HepG2 (cell line): ENCODE measurements around the gene PLXDC2. TPM values are rescaled to one million over a fixed set of nuclear protein-coding genes. Genes with fewer than 3 reads are reported as not detected.

ENCODE experiments used
- ATAC-seq: fragments of 200-7000 bp; cut with Tn5 transposase; 3 replicates; pipeline ENCODE4 v1.9.1; 2020; ENCODE audit warnings: mild to moderate bottlenecking, moderate library complexity
- BruUV-seq: library from RNA; stranded (reverse); fragments of 400-500 nt; replicated peaks from 2 replicates; lab custom pipeline; 2021; lab: Mats Ljungman, UMichigan
- CTCF ChIA-PET: fragments of 300-600 bp; formaldehyde crosslinking; extraction: SDS; loops from one replicate; lab custom pipeline; 2021; ENCODE audit warnings: low total read pairs, inconsistent platforms, low intra/inter-chr PET ratio; lab: Yijun Ruan, JAX
- POLR2A ChIA-PET: fragments of 350-600 bp; sonication (Branson Sonifier 250); formaldehyde crosslinking; loops from one replicate; lab custom pipeline; 2020; ENCODE audit warnings: antibody characterized with exemption, inconsistent platforms; lab: Yijun Ruan, JAX
- DNase-seq: peaks from one replicate; pipeline ENCODE4 v3.0.0-alpha.2; 2015; ENCODE audit warnings: low spot score
- FAIRE-seq: peaks from 3 replicates; lab custom pipeline; 2011; peaks lifted over from hg19 to GRCh38; lab: Jason Lieb, UNC
- H2AFZ ChIP-seq: one replicate; pipeline ENCODE4 v1.6.1; 2011; ENCODE audit warnings: low read length, inconsistent platforms
- H3K27ac ChIP-seq: fragments of 300-600 bp; 3 replicates; pipeline ENCODE4 v1.8.0; 2011; ENCODE audit warnings: mixed run types, mild to moderate bottlenecking, mixed read lengths, low read length, inconsistent platforms; ENCODE audit not compliant: insufficient read depth; ENCODE audit errors: extremely low read length
- H3K27me3 ChIP-seq, 2 experiments: fragments of 200-600 bp in 1 of 2; 2 replicates in 1 of 2; 3 replicates in 1 of 2; pipeline versions ENCODE4 v1.6.0 to v1.8.0; 2011; ENCODE audit warnings: low read length in 2 of 2, mild to moderate bottlenecking in 2 of 2, moderate library complexity in 2 of 2, inconsistent platforms in 1 of 2; ENCODE audit not compliant: insufficient read depth in 2 of 2, control insufficient read depth in 1 of 2
- H3K36me3 ChIP-seq, 2 experiments: fragments of 200-600 bp in 1 of 2; replicated peaks in 1 of 2; 2 replicates in 1 of 2; 3 replicates in 1 of 2; pipeline versions ENCODE4 v1.5.1 to v1.8.0; 2011; ENCODE audit warnings: low read length in 2 of 2, inconsistent platforms in 1 of 2; ENCODE audit not compliant: insufficient read depth in 2 of 2, control insufficient read depth in 1 of 2
- H3K4me1 ChIP-seq: 2 replicates; pipeline ENCODE4 v1.5.1; 2012; ENCODE audit warnings: low read length, inconsistent platforms; ENCODE audit not compliant: insufficient read depth
- H3K4me2 ChIP-seq: 2 replicates; pipeline ENCODE4 v1.6.0; 2011; ENCODE audit warnings: low read depth, low read length, inconsistent platforms
- H3K4me3 ChIP-seq, 3 experiments: fragments of 200-600 bp in 1 of 3; sonication (generic), shearing (Covaris generic) in 1 of 3; replicated peaks in 1 of 3; 2 replicates each; pipeline ENCODE4 v1.5.1; 2011 to 2016; ENCODE audit warnings: low read length in 3 of 3, inconsistent platforms in 2 of 3, low read depth in 2 of 3, mild to moderate bottlenecking in 2 of 3, control low read depth in 1 of 3, mixed read lengths in 1 of 3; ENCODE audit not compliant: insufficient read depth in 1 of 3
- H3K79me2 ChIP-seq: one replicate; pipeline ENCODE4 v1.6.1; 2011; ENCODE audit warnings: low read length, inconsistent platforms; ENCODE audit not compliant: insufficient read depth
- H3K9ac ChIP-seq: 2 replicates; pipeline ENCODE4 v1.6.0; 2011; ENCODE audit warnings: mild to moderate bottlenecking, low read depth, low read length, inconsistent platforms; ENCODE audit not compliant: insufficient read depth
- H3K9me3 ChIP-seq: 2 replicates; pipeline ENCODE4 v1.5.1; 2012; ENCODE audit warnings: mild to moderate bottlenecking, low read length
- H4K20me1 ChIP-seq: 2 replicates; pipeline ENCODE4 v1.6.0; 2011; ENCODE audit warnings: inconsistent platforms, mild to moderate bottlenecking, low read length, moderate library complexity; ENCODE audit not compliant: insufficient read depth
- FOXJ3 ChIP-seq: sonication (generic); formaldehyde crosslinking; IDR thresholded peaks from 2 replicates; pipeline ENCODE4 v1.4.0; 2020; ENCODE audit warnings: missing genetic modification reagents, mild to moderate bottlenecking, borderline replicate concordance
- GFI1 ChIP-seq: sonication (generic); formaldehyde crosslinking; IDR thresholded peaks from 2 replicates; pipeline ENCODE4 v1.5.0; 2020; ENCODE audit warnings: missing genetic modification reagents, mild to moderate bottlenecking, borderline replicate concordance
- NFE2L2 ChIP-seq: fragments of 150-350 bp; IDR thresholded peaks from 2 replicates; pipeline ENCODE4 v1.6.1; 2014; ENCODE audit warnings: low read length
- RBFOX2 ChIP-seq: fragments of 200-400 bp; formaldehyde crosslinking; IDR thresholded peaks from 2 replicates; pipeline ENCODE4 v1.6.1; 2017; ENCODE audit warnings: low read depth, mild to moderate bottlenecking, low read length
- SP2 ChIP-seq: sonication (generic); formaldehyde crosslinking; IDR thresholded peaks from 2 replicates; pipeline ENCODE4 v1.5.1; 2020; ENCODE audit warnings: mild to moderate bottlenecking, missing genetic modification reagents
- ZNF101 ChIP-seq: sonication (generic); formaldehyde crosslinking; IDR thresholded peaks from 2 replicates; pipeline ENCODE4 v1.4.0; 2020; ENCODE audit warnings: mild to moderate bottlenecking, low read depth, missing genetic modification reagents, borderline replicate concordance
- ZNF235 ChIP-seq: sonication (generic); formaldehyde crosslinking; IDR thresholded peaks from 2 replicates; pipeline ENCODE4 v1.8.1; 2023; ENCODE audit warnings: mild to moderate bottlenecking, missing genetic modification reagents, borderline replicate concordance
- ZNF547 ChIP-seq: sonication (generic); formaldehyde crosslinking; IDR thresholded peaks from 2 replicates; pipeline ENCODE4 v1.5.1; 2020; ENCODE audit warnings: mild to moderate bottlenecking, missing genetic modification reagents
- ZNF598 ChIP-seq: sonication (generic); formaldehyde crosslinking; IDR thresholded peaks from 2 replicates; pipeline ENCODE4 v1.5.1; 2020; ENCODE audit warnings: mild to moderate bottlenecking, missing genetic modification reagents, borderline replicate concordance
- ZNF615 ChIP-seq: sonication (generic); formaldehyde crosslinking; IDR thresholded peaks from 2 replicates; pipeline ENCODE4 v1.5.0; 2020; ENCODE audit warnings: mild to moderate bottlenecking, missing genetic modification reagents, borderline replicate concordance
- ZNF616 ChIP-seq: sonication (generic); formaldehyde crosslinking; IDR thresholded peaks from 2 replicates; pipeline ENCODE4 v1.5.0; 2020; ENCODE audit warnings: low read depth, mild to moderate bottlenecking, missing genetic modification reagents
- ZSCAN29 ChIP-seq: sonication (generic); formaldehyde crosslinking; conservative IDR thresholded peaks from 2 replicates; pipeline ENCODE4 v1.4.0; 2020; ENCODE audit warnings: mild to moderate bottlenecking, missing genetic modification reagents
- WGBS: methylation state at CpG from one replicate; pipeline ENCODE4 v1.1.6; 2017; ENCODE audit warnings: low lambda C conversion rate; 5-methylcytosine and 5-hydroxymethylcytosine counted together
- in situ Hi-C: cut with HindIII; loops from 2 replicates; pipeline ENCODE4 v1.10.0; 2017; ENCODE audit warnings: low pct_unique_long_range_greater_than_20kb; ENCODE audit not compliant: extremely low pct_ligation_motif_present
- intact Hi-C: fragments of 100-400 bp; cut with micrococcal nuclease; formaldehyde crosslinking; loops from one replicate; pipeline ENCODE4 v1.10.0; 2022; ENCODE audit not compliant: unreplicated experiment
- polyA plus RNA-seq, 8 experiments: library from polyadenylated mRNA; depleted of rRNA in 3 of 8; stranded (reverse) in 7 of 8; unstranded in 1 of 8; fragments of >200 nt; fragmentation: Illumina TruSeq in 4 of 8; extraction: Trizol in 4 of 8; gene quantifications; 2 replicates each; pipeline versions ENCODE4 v1.2.1 to v1.2.3, GENCODE V29; 2011 to 2016; ENCODE audit warnings: low read depth in 4 of 8, missing spikeins in 1 of 8, mixed read lengths in 1 of 8; ENCODE audit not compliant: insufficient read depth in 1 of 8
- total RNA-seq, 5 experiments: library from RNA; depleted of rRNA; stranded (reverse); fragments of >200 nt; fragmentation: Illumina TruSeq; extraction: Trizol; gene quantifications; 2 replicates each; pipeline ENCODE4 v1.2.3, GENCODE V29; 2016; ENCODE audit warnings: low read depth in 1 of 5
- TF ChIP-seq, protein P1 (sequence below): sonication (generic); formaldehyde crosslinking; IDR thresholded peaks from 2 replicates; pipeline ENCODE4 v1.5.0; 2020; ENCODE audit warnings: mild to moderate bottlenecking, missing genetic modification reagents
- TF ChIP-seq, protein P2 (sequence below): sonication (generic); formaldehyde crosslinking; IDR thresholded peaks from 2 replicates; pipeline ENCODE4 v1.4.0; 2020; ENCODE audit warnings: missing genetic modification reagents
- TF ChIP-seq, protein P3 (sequence below): IDR thresholded peaks from 2 replicates; pipeline ENCODE4 v1.6.1; 2016; ENCODE audit warnings: mild to moderate bottlenecking, missing biosample characterization, missing genetic modification reagents

Gene PLXDC2
- total and polyA plus RNA-seq, 2 of the 13 experiments (the other 11 are each of a cell fraction or from before 2014, with no cell fraction given), result 2.1 to 2.4 TPM

DNA sequence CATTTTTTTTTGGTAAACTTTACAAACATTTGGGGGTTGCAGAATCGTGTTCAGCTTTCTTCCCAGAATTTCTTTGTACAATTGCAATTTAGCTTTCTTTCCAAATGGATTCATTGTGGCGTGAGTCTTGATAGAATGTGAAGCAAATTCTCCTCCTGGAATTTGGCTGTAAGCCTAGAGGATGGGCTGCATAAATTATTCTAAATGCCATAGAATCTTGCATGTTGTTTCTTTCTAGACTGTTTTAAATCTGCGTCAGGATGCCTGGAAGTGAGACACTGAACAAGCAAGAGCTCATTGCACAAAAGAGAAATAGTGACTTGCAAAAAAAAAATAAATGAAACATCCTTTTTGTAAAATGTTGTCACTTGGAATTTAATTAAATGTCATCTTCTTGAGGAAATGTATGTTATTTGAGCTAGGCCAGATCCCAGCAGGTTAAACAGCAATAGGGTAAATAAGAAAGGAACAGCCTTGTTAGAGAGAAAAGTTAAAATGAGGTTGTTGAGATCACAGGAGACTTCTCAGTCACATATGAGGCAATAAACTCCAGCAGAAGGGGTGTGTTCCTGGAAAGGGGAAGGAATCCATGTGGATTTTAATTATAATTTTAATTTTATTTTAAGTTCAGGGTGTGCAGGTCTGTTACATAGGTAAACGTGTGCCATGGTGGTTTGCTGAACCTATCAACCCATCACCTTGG, 483.0 kb downstream of the PLXDC2 start:
- H3K27ac ChIP-seq, result no peak overlapping the region
- CTCF ChIA-PET, result no interaction called here
- intact Hi-C loops (no loop called here), in situ Hi-C loops (no loop called here)
- H4K20me1 ChIP-seq, result no peaks in the 10 kb centered on the region
- DNase-seq (no peak), FAIRE-seq (no peak), ATAC-seq (no peak)
- TF ChIP-seq NFE2L2 (peak; percentile 52), ZSCAN29 (CRISPR knock-in tag) (no peak), ZNF615 (CRISPR knock-in tag) (no peak), RBFOX2 (no peak), ZNF616 (CRISPR knock-in tag) (no peak)
- H3K9ac ChIP-seq, result no peak overlapping the region
- WGBS, result 7% methylated on average over 4 of the region's 4 CpGs
- no peak overlapping the region for H3K4me2 ChIP-seq
- no peak overlapping the region for H2AFZ ChIP-seq
- H3K4me1 ChIP-seq, result no peaks in the 10 kb centered on the region
- no peaks in the 10 kb centered on the region for H3K79me2 ChIP-seq
- no peaks in the 10 kb centered on the region for H3K36me3 ChIP-seq
- no peaks in the 10 kb centered on the region for H3K27me3 ChIP-seq
- POLR2A ChIA-PET, result no interaction called here
- H3K9me3 ChIP-seq, result peaks cover 52% of the 10 kb centered on the region
- no TSS peak for BruUV-seq
- H3K4me3 ChIP-seq, result no peak overlapping the region

DNA sequence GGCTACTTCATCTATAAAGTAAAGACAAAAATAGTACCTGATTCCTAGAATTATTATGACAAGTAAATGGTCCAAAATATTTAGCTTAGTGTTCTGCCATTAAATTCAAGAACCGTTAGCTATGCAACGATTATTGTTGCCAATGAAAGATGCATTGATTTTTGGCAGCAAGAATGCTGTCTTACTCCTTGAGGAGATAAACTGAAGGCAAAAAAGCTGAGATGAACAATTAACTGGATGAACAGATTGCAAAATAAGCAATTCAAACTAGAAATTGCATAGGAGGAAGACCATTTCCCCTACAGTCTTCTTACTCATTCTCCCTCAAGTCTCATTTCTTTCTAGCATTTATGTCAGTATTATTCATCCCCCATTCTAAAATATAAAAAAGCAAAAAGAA, 484.5 kb downstream of the PLXDC2 start:
- no peak overlapping the region for H3K27ac ChIP-seq
- no TSS peak for BruUV-seq
- ChIA-PET POLR2A (no interaction called here), CTCF (no interaction called here)
- no peak overlapping the region for H3K4me2 ChIP-seq
- H3K4me1 ChIP-seq, result no peaks in the 10 kb centered on the region
- H3K27me3 ChIP-seq, result no peaks in the 10 kb centered on the region
- H3K9ac ChIP-seq, result no peak overlapping the region
- no peaks in the 10 kb centered on the region for H3K36me3 ChIP-seq
- no peak for FAIRE-seq
- ATAC-seq, result no peak
- no peaks in the 10 kb centered on the region for H4K20me1 ChIP-seq
- in situ Hi-C loops (no loop called here), intact Hi-C loops (no loop called here)
- H3K4me3 ChIP-seq, result no peak overlapping the region
- peaks cover 55% of the 10 kb centered on the region for H3K9me3 ChIP-seq
- 3% methylated on average over 2 of the region's 2 CpGs for WGBS
- H3K79me2 ChIP-seq, result no peaks in the 10 kb centered on the region
- DNase-seq, result no peak
- no peak overlapping the region for H2AFZ ChIP-seq
- TF ChIP-seq, protein P1, sequence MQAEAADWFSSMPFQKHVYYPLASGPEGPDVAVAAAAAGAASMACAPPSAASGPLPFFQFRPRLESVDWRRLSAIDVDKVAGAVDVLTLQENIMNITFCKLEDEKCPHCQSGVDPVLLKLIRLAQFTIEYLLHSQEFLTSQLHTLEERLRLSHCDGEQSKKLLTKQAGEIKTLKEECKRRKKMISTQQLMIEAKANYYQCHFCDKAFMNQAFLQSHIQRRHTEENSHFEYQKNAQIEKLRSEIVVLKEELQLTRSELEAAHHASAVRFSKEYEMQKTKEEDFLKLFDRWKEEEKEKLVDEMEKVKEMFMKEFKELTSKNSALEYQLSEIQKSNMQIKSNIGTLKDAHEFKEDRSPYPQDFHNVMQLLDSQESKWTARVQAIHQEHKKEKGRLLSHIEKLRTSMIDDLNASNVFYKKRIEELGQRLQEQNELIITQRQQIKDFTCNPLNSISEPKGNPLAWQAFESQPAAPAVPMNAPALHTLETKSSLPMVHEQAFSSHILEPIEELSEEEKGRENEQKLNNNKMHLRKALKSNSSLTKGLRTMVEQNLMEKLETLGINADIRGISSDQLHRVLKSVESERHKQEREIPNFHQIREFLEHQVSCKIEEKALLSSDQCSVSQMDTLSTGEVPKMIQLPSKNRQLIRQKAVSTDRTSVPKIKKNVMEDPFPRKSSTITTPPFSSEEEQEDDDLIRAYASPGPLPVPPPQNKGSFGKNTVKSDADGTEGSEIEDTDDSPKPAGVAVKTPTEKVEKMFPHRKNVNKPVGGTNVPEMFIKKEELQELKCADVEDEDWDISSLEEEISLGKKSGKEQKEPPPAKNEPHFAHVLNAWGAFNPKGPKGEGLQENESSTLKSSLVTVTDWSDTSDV (CRISPR knock-in tag), result no peak
- TF ChIP-seq, protein P2, sequence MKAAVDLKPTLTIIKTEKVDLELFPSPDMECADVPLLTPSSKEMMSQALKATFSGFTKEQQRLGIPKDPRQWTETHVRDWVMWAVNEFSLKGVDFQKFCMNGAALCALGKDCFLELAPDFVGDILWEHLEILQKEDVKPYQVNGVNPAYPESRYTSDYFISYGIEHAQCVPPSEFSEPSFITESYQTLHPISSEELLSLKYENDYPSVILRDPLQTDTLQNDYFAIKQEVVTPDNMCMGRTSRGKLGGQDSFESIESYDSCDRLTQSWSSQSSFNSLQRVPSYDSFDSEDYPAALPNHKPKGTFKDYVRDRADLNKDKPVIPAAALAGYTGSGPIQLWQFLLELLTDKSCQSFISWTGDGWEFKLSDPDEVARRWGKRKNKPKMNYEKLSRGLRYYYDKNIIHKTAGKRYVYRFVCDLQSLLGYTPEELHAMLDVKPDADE (CRISPR knock-in tag), result no peak
- no peak for TF ChIP-seq ZNF598 (CRISPR knock-in tag)
- TF ChIP-seq FOXJ3 (CRISPR knock-in tag), result no peak
- no peak for TF ChIP-seq ZNF547
- TF ChIP-seq, protein P3, sequence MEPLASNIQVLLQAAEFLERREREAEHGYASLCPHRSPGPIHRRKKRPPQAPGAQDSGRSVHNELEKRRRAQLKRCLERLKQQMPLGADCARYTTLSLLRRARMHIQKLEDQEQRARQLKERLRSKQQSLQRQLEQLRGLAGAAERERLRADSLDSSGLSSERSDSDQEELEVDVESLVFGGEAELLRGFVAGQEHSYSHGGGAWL, result no peak
- TF ChIP-seq ZNF101, result no peak
- no peak for TF ChIP-seq GFI1 (CRISPR knock-in tag)
- TF ChIP-seq ZNF235 (CRISPR knock-in tag), result no peak
- TF ChIP-seq SP2 (CRISPR knock-in tag), result no peak
